Sigmoid colon (tissue), 3 donors: Measurements from ENCODE around the gene OTUD3.

Experiments
- POLR2A ChIP-seq, 2 donors: fragments of 450-650 bp; IDR thresholded peaks; one replicate each; pipeline ENCODE4 v1.6.1; 2016; ENCODE audit warnings: antibody characterized with exemption in 2 of 2, mild to moderate bottlenecking in 2 of 2, moderate library complexity in 2 of 2
- TF ChIP-seq, protein P1 (sequence below), 4 experiments: fragments of 450-650 bp in 3 of 4; fragments of 200-600 bp in 1 of 4; IDR thresholded peaks; one replicate each; pipeline ENCODE4 v1.5.1; 2016 to 2019; ENCODE audit warnings: antibody characterized with exemption in 4 of 4, mild to moderate bottlenecking in 3 of 4, moderate library complexity in 2 of 4

DNA sequence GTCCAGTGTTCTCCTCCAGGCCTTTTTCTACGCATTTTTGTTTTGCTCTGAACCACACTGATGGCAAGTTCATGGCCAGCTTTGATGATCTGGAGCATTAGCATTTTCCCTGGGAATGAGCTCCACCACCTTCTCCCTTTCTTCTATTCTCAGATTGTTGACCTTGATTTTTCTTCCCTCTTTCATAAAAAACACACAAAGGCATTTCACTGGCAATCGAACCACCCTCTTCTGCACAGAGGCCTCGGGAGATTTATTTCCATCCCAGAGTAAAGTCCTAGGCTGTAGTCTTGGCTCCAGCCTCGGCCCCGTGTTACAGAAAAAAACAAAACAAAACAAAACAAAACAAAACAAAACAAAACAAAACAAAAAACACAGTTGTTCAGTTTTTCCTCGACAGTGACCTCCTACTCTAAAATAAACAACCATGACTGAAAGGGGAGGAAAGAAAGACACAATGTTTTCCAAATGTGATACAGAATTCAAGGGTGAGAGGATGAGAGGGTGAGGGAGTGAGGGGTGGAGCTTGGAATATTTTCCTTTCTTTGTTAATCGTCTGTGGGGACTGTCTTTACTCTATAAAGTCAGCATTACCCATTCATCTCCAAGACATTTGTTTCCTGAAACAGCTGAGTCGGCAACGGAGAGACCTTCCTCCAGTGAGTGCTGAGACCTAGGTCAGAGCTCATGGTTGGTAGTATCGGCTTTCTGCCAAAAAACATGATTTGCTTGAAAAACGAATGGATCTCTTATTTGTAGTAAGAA, 37.3 kb upstream of the OTUD3 start:
- TF ChIP-seq, protein P1, sequence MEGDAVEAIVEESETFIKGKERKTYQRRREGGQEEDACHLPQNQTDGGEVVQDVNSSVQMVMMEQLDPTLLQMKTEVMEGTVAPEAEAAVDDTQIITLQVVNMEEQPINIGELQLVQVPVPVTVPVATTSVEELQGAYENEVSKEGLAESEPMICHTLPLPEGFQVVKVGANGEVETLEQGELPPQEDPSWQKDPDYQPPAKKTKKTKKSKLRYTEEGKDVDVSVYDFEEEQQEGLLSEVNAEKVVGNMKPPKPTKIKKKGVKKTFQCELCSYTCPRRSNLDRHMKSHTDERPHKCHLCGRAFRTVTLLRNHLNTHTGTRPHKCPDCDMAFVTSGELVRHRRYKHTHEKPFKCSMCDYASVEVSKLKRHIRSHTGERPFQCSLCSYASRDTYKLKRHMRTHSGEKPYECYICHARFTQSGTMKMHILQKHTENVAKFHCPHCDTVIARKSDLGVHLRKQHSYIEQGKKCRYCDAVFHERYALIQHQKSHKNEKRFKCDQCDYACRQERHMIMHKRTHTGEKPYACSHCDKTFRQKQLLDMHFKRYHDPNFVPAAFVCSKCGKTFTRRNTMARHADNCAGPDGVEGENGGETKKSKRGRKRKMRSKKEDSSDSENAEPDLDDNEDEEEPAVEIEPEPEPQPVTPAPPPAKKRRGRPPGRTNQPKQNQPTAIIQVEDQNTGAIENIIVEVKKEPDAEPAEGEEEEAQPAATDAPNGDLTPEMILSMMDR (IDR thresholded peaks at IDR 0.05): no peak
- TF ChIP-seq POLR2A (IDR thresholded peaks at IDR 0.05): no peak
